GM23338 (cell line): ENCODE measurements around the gene RAX. TPM values are rescaled to one million over a fixed set of nuclear protein-coding genes. Genes with fewer than 3 reads are reported as not detected.

Experiments
- ATAC-seq: fragments of 200-7000 bp; cut with Tn5 transposase; 3 replicates; pipeline ENCODE4 v1.9.1; 2020
- DNase-seq: peaks from one replicate; pipeline ENCODE4 v3.0.0-alpha.2; 2015; ENCODE audit warnings: low spot score
- H2AFZ ChIP-seq: fragments of 200-600 bp; sonication (generic); 2 replicates; pipeline ENCODE4 v1.8.0; 2016; ENCODE audit warnings: antibody characterized with exemption, mild to moderate bottlenecking, moderate library complexity
- H3F3A ChIP-seq: fragments of 200-600 bp; sonication (generic); replicated peaks from 2 replicates; pipeline ENCODE4 v1.8.0; 2017; ENCODE audit warnings: antibody characterized with exemption, mixed run types, low read depth
- H3K27ac ChIP-seq: fragments of 200-600 bp; sonication (generic); 2 replicates; pipeline ENCODE4 v1.6.1; 2016; ENCODE audit warnings: low read depth
- H3K27me3 ChIP-seq: fragments of 200-600 bp; sonication (generic); 2 replicates; pipeline ENCODE4 v1.8.0; 2016; ENCODE audit warnings: mild to moderate bottlenecking, mixed run types, moderate library complexity; ENCODE audit not compliant: insufficient read depth
- H3K36me3 ChIP-seq: fragments of 200-600 bp; sonication (generic); 2 replicates; pipeline ENCODE4 v1.8.0; 2016; ENCODE audit warnings: mild to moderate bottlenecking; ENCODE audit not compliant: insufficient read depth
- H3K4me1 ChIP-seq: fragments of 200-600 bp; sonication (generic); 2 replicates; pipeline ENCODE4 v1.8.0; 2016; ENCODE audit warnings: mild to moderate bottlenecking, moderate library complexity; ENCODE audit not compliant: insufficient read depth
- H3K4me2 ChIP-seq: fragments of 200-600 bp; sonication (generic); 2 replicates; pipeline ENCODE4 v1.7.1; 2017; ENCODE audit warnings: mixed run types
- H3K4me3 ChIP-seq: fragments of 200-600 bp; sonication (generic); 2 replicates; pipeline ENCODE4 v1.6.1; 2016; ENCODE audit warnings: mixed run types
- H3K79me2 ChIP-seq: fragments of 200-600 bp; sonication (generic); replicated peaks from 2 replicates; pipeline ENCODE4 v1.8.0; 2017; ENCODE audit warnings: mild to moderate bottlenecking; ENCODE audit not compliant: insufficient read depth
- H3K9me2 ChIP-seq: fragments of 200-600 bp; sonication (generic); 2 replicates; pipeline ENCODE4 v1.8.0; 2017; ENCODE audit not compliant: insufficient read depth
- H4K20me1 ChIP-seq: fragments of 200-600 bp; sonication (generic); replicated peaks from 2 replicates; pipeline ENCODE4 v1.8.0; 2017; ENCODE audit warnings: mild to moderate bottlenecking; ENCODE audit not compliant: insufficient read depth
- H3K27ac Mint-ChIP-seq: 2 replicates; pipeline ENCODE4 v1.8.0; 2020; ENCODE audit warnings: inconsistent platforms, mild to moderate bottlenecking, moderate library complexity, mixed read lengths
- H3K27me3 Mint-ChIP-seq: 3 replicates; pipeline ENCODE4 v1.8.0; 2022; ENCODE audit warnings: low read depth, mild to moderate bottlenecking, moderate library complexity, mixed read lengths, inconsistent platforms; ENCODE audit not compliant: insufficient read depth, poor library complexity
- H3K36me3 Mint-ChIP-seq: 3 replicates; pipeline ENCODE4 v1.8.0; 2021; ENCODE audit warnings: low read depth, mild to moderate bottlenecking, inconsistent platforms, moderate library complexity, mixed read lengths
- H3K4me1 Mint-ChIP-seq: 3 replicates; pipeline ENCODE4 v1.8.0; 2020; ENCODE audit warnings: mild to moderate bottlenecking, inconsistent platforms, mixed read lengths
- H3K4me3 Mint-ChIP-seq: 3 replicates; pipeline ENCODE4 v1.8.0; 2021; ENCODE audit warnings: moderate library complexity, mild to moderate bottlenecking, inconsistent platforms, mixed read lengths
- H3K9me3 Mint-ChIP-seq: 3 replicates; pipeline ENCODE4 v1.8.0; 2020; ENCODE audit warnings: moderate library complexity, mild to moderate bottlenecking, inconsistent platforms, mixed read lengths
- CTCF ChIP-seq, 2 experiments: fragments of 200-600 bp in 1 of 2; sonication (generic) in 1 of 2; conservative IDR thresholded peaks; 2 replicates each; pipeline versions ENCODE4 v1.5.1 to v1.6.1; 2016 to 2017; ENCODE audit warnings: antibody characterized with exemption in 2 of 2, low read depth in 2 of 2, mild to moderate bottlenecking in 2 of 2, moderate library complexity in 1 of 2
- EZH2 ChIP-seq: fragments of 200-600 bp; sonication (generic); IDR thresholded peaks from one replicate; pipeline ENCODE4 v1.8.0; 2017; ENCODE audit warnings: antibody characterized with exemption, mild to moderate bottlenecking, low read depth; ENCODE audit not compliant: unreplicated experiment
- EZH2phosphoT487 ChIP-seq: fragments of 200-600 bp; sonication (generic); IDR thresholded peaks from one replicate; pipeline ENCODE4 v1.8.1; 2018; ENCODE audit warnings: antibody characterized with exemption; ENCODE audit not compliant: unreplicated experiment
- ZNF462 ChIP-seq: fragments of 250-450 bp; sonication (Bioruptor Pico); IDR thresholded peaks from 2 replicates; pipeline ENCODE4 v1.5.0; 2020; ENCODE audit warnings: mild to moderate bottlenecking, moderate library complexity
- polyA plus RNA-seq: library from polyadenylated mRNA; unstranded; fragments of >200 nt; fragmentation: Nextera tagmentation; extraction: Ambion mirVana; gene quantifications from 2 replicates; pipeline ENCODE4 v1.2.1, GENCODE V29; 2016
- total RNA-seq: library from RNA; depleted of rRNA; stranded (reverse); fragments of >200 nt; shearing (Covaris generic); gene quantifications from 2 replicates; pipeline ENCODE4 v1.2.3, GENCODE V29; 2014

Gene RAX
- total and polyA plus RNA-seq, 2 experiments from 2014 or later, result 0.03 to 0.16 TPM

GRCh38 chr18:59266459-59266858, 6.8 kb downstream of the RAX start:
- Histone ChIP-seq H3K36me3 (no peaks in the 10 kb centered on the region; the same call in 1 of the 2 replicates), H3K4me1 (peaks cover 55% of the 10 kb centered on the region), H4K20me1 (peaks cover 16% of the 10 kb centered on the region), H3K27me3 (peaks cover 99% of the 10 kb centered on the region), H3F3A (peaks cover 21% of the 10 kb centered on the region), H3K4me3 (no peak overlapping the region), H3K4me2 (no peak overlapping the region), H2AFZ (no peak overlapping the region), H3K9me2 (no peaks in the 10 kb centered on the region), H3K79me2 (no peaks in the 10 kb centered on the region), H3K27ac (no peak overlapping the region)
- H3K27ac Mint-ChIP-seq, result no peak overlapping the region
- no peaks in the 10 kb centered on the region; the same call in 2 of the 3 replicates for H3K36me3 Mint-ChIP-seq
- peaks cover 10% of the 10 kb centered on the region; the same call in 2 of the 3 replicates for H3K9me3 Mint-ChIP-seq
- peak overlapping the region; percentile 27; the same call in 1 of the 3 replicates for H3K4me3 Mint-ChIP-seq
- ATAC-seq, result no peak
- peaks cover 37% of the 10 kb centered on the region for H3K4me1 Mint-ChIP-seq
- DNase-seq, result no peak
- TF ChIP-seq EZH2 (peak; percentile 64), ZNF462 (CRISPR knock-in tag) (no peak), EZH2phosphoT487 (no peak), CTCF (conservative IDR thresholded peaks at IDR 0.05; ENCODE audit: low read depth in 2 of 2) (peak in 1 of 2 experiments; percentile 11; a peak in 1 of 4 replicates)
- peaks cover 97% of the 10 kb centered on the region for H3K27me3 Mint-ChIP-seq
